ENCODE measurements around the gene LMAN2.

GRCh38 chr5:177355868-177356168, 4.3 kb upstream of the LMAN2 start:
- TF ChIP-seq, protein P1, sequence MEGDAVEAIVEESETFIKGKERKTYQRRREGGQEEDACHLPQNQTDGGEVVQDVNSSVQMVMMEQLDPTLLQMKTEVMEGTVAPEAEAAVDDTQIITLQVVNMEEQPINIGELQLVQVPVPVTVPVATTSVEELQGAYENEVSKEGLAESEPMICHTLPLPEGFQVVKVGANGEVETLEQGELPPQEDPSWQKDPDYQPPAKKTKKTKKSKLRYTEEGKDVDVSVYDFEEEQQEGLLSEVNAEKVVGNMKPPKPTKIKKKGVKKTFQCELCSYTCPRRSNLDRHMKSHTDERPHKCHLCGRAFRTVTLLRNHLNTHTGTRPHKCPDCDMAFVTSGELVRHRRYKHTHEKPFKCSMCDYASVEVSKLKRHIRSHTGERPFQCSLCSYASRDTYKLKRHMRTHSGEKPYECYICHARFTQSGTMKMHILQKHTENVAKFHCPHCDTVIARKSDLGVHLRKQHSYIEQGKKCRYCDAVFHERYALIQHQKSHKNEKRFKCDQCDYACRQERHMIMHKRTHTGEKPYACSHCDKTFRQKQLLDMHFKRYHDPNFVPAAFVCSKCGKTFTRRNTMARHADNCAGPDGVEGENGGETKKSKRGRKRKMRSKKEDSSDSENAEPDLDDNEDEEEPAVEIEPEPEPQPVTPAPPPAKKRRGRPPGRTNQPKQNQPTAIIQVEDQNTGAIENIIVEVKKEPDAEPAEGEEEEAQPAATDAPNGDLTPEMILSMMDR (optimal IDR thresholded peaks at IDR 0.05 in 1 of 3, IDR thresholded peaks at IDR 0.05 in 1 of 3, conservative IDR thresholded peaks at IDR 0.05 in 1 of 3; ENCODE audit: extremely low read depth in 1 of 3, insufficient read depth in 2 of 3, low read length in 3 of 3) = no peak
- TF ChIP-seq EZH2 (IDR thresholded peaks at IDR 0.05; ENCODE audit: low read length) = no peak
